ENCODE data around the gene CBFA2T2.

- TF ChIP-seq POLR2A (IDR thresholded peaks at IDR 0.05) (peak; percentile 96 to 97), EP300 (IDR thresholded peaks at IDR 0.05) (peak; percentile 78 to 100)
These were observed 337 bp upstream of the CBFA2T2 start for GRCh38 chr20:33489495-33490022.

Measured in tibial nerve (tissue), 3 donors.